K562 (cell line): ENCODE data around the gene ADIPOQ. TPM values are rescaled to one million over a fixed set of nuclear protein-coding genes. Genes with fewer than 3 reads are reported as not detected.

Experiments
- AFF1 ChIP-seq, 2 experiments: fragments of 450-650 bp; IDR thresholded peaks; 2 replicates each; pipeline ENCODE4 v1.6.1; 2018; ENCODE audit warnings: mild to moderate bottlenecking in 2 of 2, low read depth in 1 of 2; ENCODE audit not compliant: partially characterized antibody in 2 of 2
- ARID1B ChIP-seq: fragments of 450-650 bp; IDR thresholded peaks from 2 replicates; pipeline ENCODE4 v1.6.1; 2016; ENCODE audit warnings: antibody characterized with exemption, mild to moderate bottlenecking, inconsistent platforms
- CBX3 ChIP-seq, 2 experiments: IDR thresholded peaks; 1 replicate in 1 of 2; 2 replicates in 1 of 2; pipeline ENCODE4 v1.6.1; 2012; ENCODE audit warnings: inconsistent platforms in 2 of 2, low read length in 2 of 2, borderline replicate concordance in 1 of 2, control low read depth in 1 of 2
- CHAMP1 ChIP-seq: fragments of 450-650 bp; IDR thresholded peaks from 2 replicates; pipeline ENCODE4 v1.6.1; 2016; ENCODE audit warnings: mild to moderate bottlenecking
- ELF1 ChIP-seq: fragments of 200-800 bp; sonication (Bioruptor generic); IDR thresholded peaks from 2 replicates; pipeline ENCODE4 v1.6.1; 2016; ENCODE audit warnings: missing genetic modification characterization, missing compliant biosample characterization
- FOXJ2 ChIP-seq: fragments of 200-800 bp; sonication (Bioruptor generic); IDR thresholded peaks from 2 replicates; pipeline ENCODE4 v1.6.1; 2016; ENCODE audit warnings: missing genetic modification characterization, missing compliant biosample characterization
- GATAD2A ChIP-seq: fragments of 450-650 bp; IDR thresholded peaks from 2 replicates; pipeline ENCODE4 v1.6.1; 2017
- HDAC2 ChIP-seq: fragments of 450-650 bp; IDR thresholded peaks from 2 replicates; pipeline ENCODE4 v1.6.1; 2016; ENCODE audit warnings: mild to moderate bottlenecking
- HDAC3 ChIP-seq: fragments of 450-650 bp; IDR thresholded peaks from 2 replicates; pipeline ENCODE4 v1.6.1; 2018; ENCODE audit warnings: borderline replicate concordance, mild to moderate bottlenecking, moderate library complexity; ENCODE audit not compliant: partially characterized antibody
- MNT ChIP-seq, 2 experiments: fragments of 450-650 bp; conservative IDR thresholded peaks; 2 replicates each; pipeline ENCODE4 v1.6.1; 2017; ENCODE audit warnings: mild to moderate bottlenecking in 2 of 2, moderate library complexity in 2 of 2
- MTA2 ChIP-seq: fragments of 450-650 bp; IDR thresholded peaks from 2 replicates; pipeline ENCODE4 v1.6.1; 2016; ENCODE audit warnings: low read depth
- NCOA1 ChIP-seq: fragments of 450-650 bp; IDR thresholded peaks from 2 replicates; pipeline ENCODE4 v1.6.1; 2016; ENCODE audit warnings: low read depth
- NFIC ChIP-seq: fragments of 450-650 bp; IDR thresholded peaks from 2 replicates; pipeline ENCODE4 v1.6.1; 2017; ENCODE audit warnings: mild to moderate bottlenecking, inconsistent platforms
- NR2C1 ChIP-seq, 2 experiments: fragments of 450-650 bp; IDR thresholded peaks; 2 replicates each; pipeline ENCODE4 v1.6.1; 2017; ENCODE audit warnings: mild to moderate bottlenecking in 2 of 2, antibody characterized with exemption in 1 of 2, inconsistent platforms in 1 of 2, missing compliant biosample characterization in 1 of 2, missing genetic modification characterization in 1 of 2
- POLR2H ChIP-seq: IDR thresholded peaks from 2 replicates; pipeline ENCODE4 v1.6.1; 2016; ENCODE audit warnings: missing genetic modification characterization, low read depth, mild to moderate bottlenecking, control low read depth, missing compliant biosample characterization, moderate library complexity
- SMARCA5 ChIP-seq: fragments of 450-650 bp; IDR thresholded peaks from 2 replicates; pipeline ENCODE4 v1.6.1; 2016
- SMARCC2 ChIP-seq: fragments of 450-650 bp; IDR thresholded peaks from 2 replicates; pipeline ENCODE4 v1.6.1; 2017; ENCODE audit warnings: antibody characterized with exemption, moderate library complexity, mild to moderate bottlenecking, low read depth
- TAF9B ChIP-seq: fragments of 450-650 bp; IDR thresholded peaks from 2 replicates; pipeline ENCODE4 v1.6.1; 2018; ENCODE audit warnings: mild to moderate bottlenecking; ENCODE audit not compliant: partially characterized antibody
- TCF3 ChIP-seq: sonication (generic); formaldehyde crosslinking; IDR thresholded peaks from 2 replicates; pipeline ENCODE4 v1.4.0; 2020; ENCODE audit warnings: mild to moderate bottlenecking, missing genetic modification reagents
- ZBTB17 ChIP-seq: fragments of 450-650 bp; formaldehyde crosslinking; IDR thresholded peaks from 2 replicates; pipeline ENCODE4 v1.4.0; 2020; ENCODE audit warnings: mild to moderate bottlenecking
- ZC3H8 ChIP-seq: fragments of 450-650 bp; IDR thresholded peaks from 2 replicates; pipeline ENCODE4 v1.6.1; 2017
- ZNF695 ChIP-seq: fragments of 450-650 bp; formaldehyde crosslinking; IDR thresholded peaks from 2 replicates; pipeline ENCODE4 v1.4.0; 2020; ENCODE audit warnings: mild to moderate bottlenecking, moderate library complexity
- polyA plus RNA-seq, 8 experiments: library from polyadenylated mRNA; depleted of rRNA in 4 of 8; stranded (reverse) in 5 of 8; unstranded in 3 of 8; fragments of >200 nt; fragmentation: Nextera tagmentation in 2 of 8; fragmentation: Illumina TruSeq in 1 of 8; extraction: Ambion mirVana in 2 of 8; extraction: Trizol in 1 of 8; gene quantifications; 2 replicates each; pipeline versions ENCODE4 v1.2.1 to v1.2.3, GENCODE V29; 2011 to 2014; ENCODE audit warnings: inconsistent platforms in 1 of 8, missing spikeins in 1 of 8
- total RNA-seq, 7 experiments: library from RNA; depleted of rRNA in 6 of 7; stranded (reverse); fragments of >200 nt in 6 of 7; fragmentation: Illumina TruSeq in 2 of 7; extraction: Trizol in 2 of 7; gene quantifications; 2 replicates each; pipeline versions ENCODE4 v1.2.1 to v1.2.3, GENCODE V29; 2011 to 2021; ENCODE audit warnings: low replicate concordance in 1 of 7

The ADIPOQ gene
- total and polyA plus RNA-seq, 9 of the 15 experiments (the other 6 are each of a cell fraction or from before 2014, with no cell fraction given): 0.01 to 0.04 (median 0.03) TPM; not detected in 4

GRCh38 chr3:186871403-186871924 is 29.0 kb downstream of the ADIPOQ start (continued):
- TF ChIP-seq CHAMP1: peak; percentile 49; the same call in 1 of the 2 replicates
- peak; percentile 59; the same call in 1 of the 2 replicates for TF ChIP-seq POLR2H
- peak; percentile 35; the same call in 1 of the 2 replicates for TF ChIP-seq NFIC
- no peak for TF ChIP-seq MTA2
- peak; percentile 21 for TF ChIP-seq TAF9B
- peak; percentile 91 for TF ChIP-seq ARID1B
- peak in 1 of 2 experiments; percentile 43; a peak in 1 of 3 replicates for TF ChIP-seq CBX3 (IDR thresholded peaks at IDR 0.05; ENCODE audit: borderline replicate concordance in 1 of 2, low read length in 2 of 2)
- TF ChIP-seq MNT (conservative IDR thresholded peaks at IDR 0.05): peak in 1 of 2 experiments; percentile 31; a peak in 1 of 4 replicates
- TF ChIP-seq NCOA1: peak; percentile 95
- TF ChIP-seq ZC3H8: no peak
- no peak for TF ChIP-seq FOXJ2
- peak; percentile 58; the same call in 1 of the 2 replicates for TF ChIP-seq ELF1 (tag)
- TF ChIP-seq AFF1 (IDR thresholded peaks at IDR 0.05; ENCODE audit: low read depth in 1 of 2, partially characterized antibody in 2 of 2): peak in 1 of 2 experiments; percentile 77
- TF ChIP-seq SMARCC2: peak; percentile 77
- TF ChIP-seq SMARCA5: no peak
- no peak for TF ChIP-seq ZNF695 (CRISPR knock-in tag)
- TF ChIP-seq ZBTB17 (CRISPR knock-in tag): 0 out of 2 replicates have a peak, but pooled peaks have one; percentile 29
- TF ChIP-seq NR2C1 (IDR thresholded peaks at IDR 0.05): peak; percentile 51
- peak; percentile 60 for TF ChIP-seq NR2C1 (tag; IDR thresholded peaks at IDR 0.05)
- TF ChIP-seq TCF3: peak; percentile 56; the same call in 1 of the 2 replicates
- peak; percentile 64; the same call in 1 of the 2 replicates for TF ChIP-seq HDAC2
- TF ChIP-seq GATAD2A: peak; percentile 83
- peak; percentile 79 for TF ChIP-seq HDAC3
